Inferior parietal cortex (tissue), 1 donor: ENCODE results near the gene SRM.

Source experiments
- DNase-seq: peaks from one replicate; pipeline ENCODE4 v3.0.0-alpha.2; 2016; ENCODE audit errors: extremely low spot score

Gene SRM

GRCh38 chr1:11013160-11013531 is 46.7 kb downstream of the SRM start:
- no peak for DNase-seq

GRCh38 chr1:11012260-11013159 is 47.3 kb downstream of the SRM start, which contains the start of gene TARDBP:
TARDBP (plus strand) TSS chr1:11012654; CDS start chr1:11013728, 1,074 bp downstream.
- DNase-seq: peak; percentile 88
